ENCODE results near the gene VAV2.

The VAV2 gene

DNA sequence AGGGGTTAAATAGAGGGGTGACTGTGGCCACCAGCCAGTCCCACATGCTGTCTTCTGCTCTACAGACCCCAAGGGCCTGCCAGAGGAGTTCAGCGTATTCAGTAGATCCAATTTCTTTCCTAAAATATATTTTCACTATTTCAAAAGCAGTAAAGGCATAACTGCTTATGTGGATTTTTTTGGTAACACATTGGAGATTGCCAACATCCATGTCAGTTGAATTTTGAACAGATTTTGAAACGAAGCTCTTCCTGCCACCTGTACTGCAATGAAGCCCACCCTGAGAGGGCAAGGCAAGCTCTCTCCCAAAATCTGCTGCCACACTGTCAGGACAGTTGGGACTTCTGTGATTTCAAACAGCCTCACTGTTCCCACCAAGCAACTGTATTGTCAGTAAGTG lies 216.8 kb downstream of the VAV2 start:
- TF ChIP-seq, protein P1, sequence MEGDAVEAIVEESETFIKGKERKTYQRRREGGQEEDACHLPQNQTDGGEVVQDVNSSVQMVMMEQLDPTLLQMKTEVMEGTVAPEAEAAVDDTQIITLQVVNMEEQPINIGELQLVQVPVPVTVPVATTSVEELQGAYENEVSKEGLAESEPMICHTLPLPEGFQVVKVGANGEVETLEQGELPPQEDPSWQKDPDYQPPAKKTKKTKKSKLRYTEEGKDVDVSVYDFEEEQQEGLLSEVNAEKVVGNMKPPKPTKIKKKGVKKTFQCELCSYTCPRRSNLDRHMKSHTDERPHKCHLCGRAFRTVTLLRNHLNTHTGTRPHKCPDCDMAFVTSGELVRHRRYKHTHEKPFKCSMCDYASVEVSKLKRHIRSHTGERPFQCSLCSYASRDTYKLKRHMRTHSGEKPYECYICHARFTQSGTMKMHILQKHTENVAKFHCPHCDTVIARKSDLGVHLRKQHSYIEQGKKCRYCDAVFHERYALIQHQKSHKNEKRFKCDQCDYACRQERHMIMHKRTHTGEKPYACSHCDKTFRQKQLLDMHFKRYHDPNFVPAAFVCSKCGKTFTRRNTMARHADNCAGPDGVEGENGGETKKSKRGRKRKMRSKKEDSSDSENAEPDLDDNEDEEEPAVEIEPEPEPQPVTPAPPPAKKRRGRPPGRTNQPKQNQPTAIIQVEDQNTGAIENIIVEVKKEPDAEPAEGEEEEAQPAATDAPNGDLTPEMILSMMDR (IDR thresholded peaks at IDR 0.05): no peak
- no peak for TF ChIP-seq ZFX (IDR thresholded peaks at IDR 0.05; ENCODE audit: borderline replicate concordance)
- no peak overlapping the region for H3K27ac ChIP-seq

DNA sequence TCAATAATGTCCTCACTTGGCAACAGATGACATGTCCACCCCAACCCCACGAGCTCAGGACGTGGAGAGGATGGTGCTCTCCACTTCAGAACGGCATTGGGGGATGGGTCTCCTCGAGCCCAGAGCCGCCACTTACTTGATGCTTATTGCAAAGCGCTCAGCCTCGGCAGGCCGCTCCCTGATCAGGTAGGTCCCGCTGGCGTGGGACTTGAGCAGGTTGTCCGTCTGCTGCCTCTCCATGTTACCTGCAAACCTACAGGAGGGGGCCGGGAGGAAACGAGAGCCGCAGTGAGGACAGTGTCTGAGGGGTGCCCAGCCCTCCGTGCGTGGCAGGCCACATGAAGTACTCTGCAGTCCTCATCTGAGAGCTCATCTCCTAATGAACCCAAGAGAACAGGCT lies 217.3 kb downstream of the VAV2 start:
- no peak overlapping the region for H3K27ac ChIP-seq
- TF ChIP-seq ZFX (IDR thresholded peaks at IDR 0.05; ENCODE audit: borderline replicate concordance): no peak
- TF ChIP-seq, protein P1 (IDR thresholded peaks at IDR 0.05): no peak

- no peak overlapping the region for H3K27ac ChIP-seq
Observed at GRCh38 chr9:133773889-133774655, 218.1 kb downstream of the VAV2 start.

GRCh38 chr9:133772581-133772980 lies 219.5 kb downstream of the VAV2 start:
- no peak overlapping the region for H3K27ac ChIP-seq
- TF ChIP-seq ZFX (IDR thresholded peaks at IDR 0.05; ENCODE audit: borderline replicate concordance): no peak
- TF ChIP-seq, protein P1 (IDR thresholded peaks at IDR 0.05): no peak

More at GRCh38 chr9:133773889-133774655, 218.1 kb downstream of the VAV2 start:
- TF ChIP-seq, protein P1 (IDR thresholded peaks at IDR 0.05): no peak
- TF ChIP-seq ZFX (IDR thresholded peaks at IDR 0.05; ENCODE audit: borderline replicate concordance): no peak

- no peak overlapping the region for H3K27ac ChIP-seq
- TF ChIP-seq ZFX (IDR thresholded peaks at IDR 0.05; ENCODE audit: borderline replicate concordance): no peak
- TF ChIP-seq, protein P1 (IDR thresholded peaks at IDR 0.05): no peak
Observed at GRCh38 chr9:133771486-133772482, 220.3 kb downstream of the VAV2 start.

DNA sequence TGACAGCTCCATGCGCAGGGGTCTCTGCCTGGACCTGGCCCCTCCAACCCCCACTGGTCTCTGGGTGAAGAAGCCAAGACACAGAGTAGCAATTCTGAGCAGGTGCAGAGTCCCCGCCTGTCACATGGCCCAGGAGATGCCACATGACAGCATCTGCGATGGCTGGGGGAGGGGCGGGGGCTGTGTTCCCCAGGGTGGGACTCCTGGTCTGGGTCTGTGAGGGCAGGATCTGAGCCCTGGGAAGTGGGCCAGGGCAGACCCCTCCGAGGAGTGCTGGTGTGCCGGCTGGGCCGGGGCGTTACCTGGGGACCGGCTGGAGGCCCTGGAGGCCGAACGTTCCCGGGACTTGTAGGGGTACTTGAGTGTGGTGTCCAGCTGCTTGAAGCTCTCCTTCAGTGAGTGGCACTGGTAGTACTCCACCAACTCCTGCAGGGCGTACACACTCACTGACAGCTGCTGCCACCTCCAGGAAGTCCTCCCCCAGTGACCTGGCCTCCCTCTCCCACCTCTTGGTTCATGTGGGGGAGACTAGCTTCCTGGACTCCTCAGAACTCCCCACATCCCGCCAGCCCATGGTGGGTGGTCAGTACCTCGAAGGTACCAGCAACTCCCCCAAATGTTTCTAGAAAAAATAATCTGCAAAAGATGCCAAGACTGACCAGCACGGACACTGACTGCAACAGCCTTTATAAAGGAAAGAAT lies 221.9 kb downstream of the VAV2 start:
- no peak overlapping the region for H3K27ac ChIP-seq
- TF ChIP-seq, protein P1 (IDR thresholded peaks at IDR 0.05): no peak
- TF ChIP-seq ZFX (IDR thresholded peaks at IDR 0.05; ENCODE audit: borderline replicate concordance): no peak
